Activated T-cell treated with anti-CD3 and anti-CD28 coated beads for 48 hours (primary cell): ENCODE measurements around the gene COX4I2.

Experiments used
- DNase-seq: peaks from one replicate; pipeline ENCODE4 v3.0.0-alpha.2; 2020; ENCODE audit warnings: low read depth

The COX4I2 gene

GRCh38 chr20:31677553-31678260 is 40.0 kb downstream of the COX4I2 start:
- no peak for DNase-seq

- DNase-seq, result no peak
These were observed 41.0 kb downstream of the COX4I2 start for GRCh38 chr20:31678389-31679356.

GRCh38 chr20:31679357-31680285 is 41.9 kb downstream of the COX4I2 start:
- no peak for DNase-seq

GRCh38 chr20:31680286-31681127 is 42.8 kb downstream of the COX4I2 start:
- DNase-seq, result no peak

- DNase-seq, result no peak
These were observed 43.5 kb downstream of the COX4I2 start for GRCh38 chr20:31681128-31681727.

DNA sequence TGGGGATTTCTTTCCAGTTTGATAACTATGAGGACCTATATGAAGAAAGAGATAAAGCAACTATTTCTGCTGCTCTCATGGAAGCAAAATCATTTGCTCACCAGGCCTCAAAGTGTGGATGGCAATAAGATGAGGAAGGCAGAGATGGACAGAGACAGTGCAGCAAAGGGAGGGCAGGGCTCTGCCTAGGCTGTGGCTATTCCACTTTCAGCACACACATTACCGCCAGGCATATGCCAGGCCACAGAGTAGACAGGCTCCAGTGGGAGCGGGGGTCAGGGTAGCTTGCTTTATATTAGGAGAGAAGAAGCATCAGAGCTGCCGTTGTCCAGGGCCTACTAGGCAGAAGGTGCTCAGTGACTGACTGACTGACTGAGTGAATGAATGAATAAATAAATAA is 44.1 kb downstream of the COX4I2 start:
- DNase-seq, result no peak

GRCh38 chr20:31682352-31682751 is 44.6 kb downstream of the COX4I2 start:
- DNase-seq, result no peak

DNA sequence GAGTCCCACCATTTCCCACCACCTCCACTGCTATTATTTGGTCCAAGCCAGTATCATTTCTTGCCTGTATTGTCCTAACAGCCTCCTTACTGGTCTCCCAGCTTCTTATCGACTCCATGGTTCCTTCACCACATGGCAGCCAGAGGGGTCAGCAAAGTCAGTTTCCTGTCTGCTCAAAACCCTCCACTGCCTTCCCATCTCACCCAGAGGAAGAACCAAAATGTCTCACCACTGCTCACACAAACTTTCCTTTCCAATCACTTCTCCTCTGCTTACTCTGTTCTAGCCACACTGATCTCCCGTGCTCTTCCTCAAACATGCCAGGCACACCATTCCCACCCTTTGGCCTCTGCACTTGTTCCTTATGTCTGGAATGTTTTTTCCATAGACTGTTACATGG is 45.2 kb downstream of the COX4I2 start:
- no peak for DNase-seq

- DNase-seq, result no peak
These were observed 46.7 kb downstream of the COX4I2 start for GRCh38 chr20:31684153-31685015.

DNA sequence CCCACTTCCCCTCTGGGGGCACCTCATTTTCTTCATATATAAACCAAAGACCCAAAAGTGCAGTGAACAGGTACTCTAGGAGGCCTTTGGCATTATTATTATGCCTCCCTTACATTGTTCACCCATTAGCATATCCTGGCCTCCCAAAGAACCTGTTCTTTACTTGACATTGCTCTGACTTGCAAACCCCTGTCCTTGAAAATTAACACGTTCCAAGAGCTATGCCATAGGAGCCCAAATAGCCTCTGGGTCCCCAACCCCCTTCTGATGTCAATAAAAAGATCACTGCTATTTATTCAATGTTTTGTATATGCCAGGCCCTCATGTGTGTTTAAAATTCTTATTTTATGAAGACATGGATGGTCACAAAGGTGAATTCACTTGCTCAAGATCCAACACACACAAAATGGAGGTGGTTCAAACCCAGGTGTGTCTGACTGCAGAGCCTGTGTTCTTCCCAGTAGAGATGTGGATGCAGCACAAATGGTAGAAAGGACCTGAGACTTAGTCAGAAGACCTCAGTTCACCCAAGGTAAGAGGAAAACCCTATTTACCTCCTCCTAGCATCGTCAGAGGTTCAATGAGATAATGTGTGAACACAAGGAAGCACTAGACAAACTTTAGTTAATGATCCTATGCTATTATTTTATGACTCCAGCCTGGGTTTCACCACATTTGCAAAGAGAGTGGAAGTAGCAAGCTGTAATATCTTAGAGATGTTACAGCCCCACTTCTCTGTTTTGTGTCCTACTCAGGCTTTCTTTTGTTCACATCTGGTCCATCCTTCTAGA is 48.3 kb downstream of the COX4I2 start:
- DNase-seq, result no peak

GRCh38 chr20:31687777-31688176 is 50.1 kb downstream of the COX4I2 start:
- no peak for DNase-seq

GRCh38 chr20:31689141-31689540 is 51.4 kb downstream of the COX4I2 start:
- DNase-seq, result no peak

- no peak for DNase-seq
These were observed 52.5 kb downstream of the COX4I2 start for GRCh38 chr20:31690124-31690666.

DNA sequence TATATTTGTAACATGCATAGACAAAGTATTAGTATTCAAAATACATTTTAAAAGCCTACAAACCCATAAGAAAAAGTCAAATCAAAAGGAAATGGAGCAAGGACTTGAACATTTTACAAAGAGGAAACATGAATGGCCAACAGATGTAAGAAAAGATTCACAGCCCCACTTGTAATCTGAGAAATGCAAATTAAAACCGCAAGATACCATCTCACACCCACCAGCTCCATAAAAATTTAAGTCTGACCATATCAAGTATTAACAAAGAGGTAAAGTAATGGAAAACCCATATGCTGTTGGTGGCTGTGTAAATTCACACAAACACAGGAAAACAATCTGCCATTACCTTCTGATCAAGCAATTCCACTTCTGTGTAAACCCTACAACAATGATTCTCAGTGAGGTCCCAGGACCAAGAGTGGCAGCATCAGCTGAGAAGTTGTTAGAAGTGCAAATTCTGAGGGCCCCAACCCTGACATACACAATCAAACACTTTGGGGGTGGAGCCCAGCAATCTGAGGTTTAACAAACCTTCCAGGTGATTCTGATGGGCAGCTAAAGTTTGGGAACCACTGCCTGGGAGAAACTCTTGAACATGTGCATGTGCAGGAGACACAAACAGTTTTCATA is 54.0 kb downstream of the COX4I2 start:
- DNase-seq, result no peak

- no peak for DNase-seq
These were observed 55.7 kb downstream of the COX4I2 start for GRCh38 chr20:31693402-31693801.

GRCh38 chr20:31693987-31694661 is 56.4 kb downstream of the COX4I2 start:
- no peak for DNase-seq
